K562 (cell line): Measurements from ENCODE around the gene DHRS12. TPM values are rescaled to one million over a fixed set of nuclear protein-coding genes. Genes with fewer than 3 reads are reported as not detected.

ENCODE experiments used
- ATAC-seq: fragments of 200-7000 bp; cut with Tn5 transposase; 3 replicates; pipeline ENCODE4 v1.9.1; 2020; ENCODE audit warnings: moderate library complexity
- BruUV-seq: library from RNA; stranded (reverse); fragments of 400-500 nt; replicated peaks from 2 replicates; lab custom pipeline; 2021; lab: Mats Ljungman, UMichigan
- CTCF ChIA-PET: fragments of 300-600 bp; formaldehyde crosslinking; extraction: SDS; loops from one replicate; lab custom pipeline; 2021; ENCODE audit warnings: low intra/inter-chr PET ratio; lab: Yijun Ruan, JAX
- POLR2A ChIA-PET: fragments of 300-600, 350-650 bp; sonication (Branson Sonifier 250); formaldehyde crosslinking; extraction: SDS; loops from one replicate; lab custom pipeline; 2021; ENCODE audit warnings: antibody characterized with exemption, inconsistent platforms; lab: Yijun Ruan, JAX
- DNase-seq, 4 experiments: peaks; one replicate each; pipeline versions ENCODE4 v3.0.0 to v3.0.0-alpha.2; 2011 to 2018; ENCODE audit warnings: low spot score in 3 of 4, mixed read lengths in 3 of 4; ENCODE audit errors: extremely low read depth in 1 of 4
- FAIRE-seq: peaks from 2 replicates; lab custom pipeline; 2011; peaks lifted over from hg19 to GRCh38; lab: Jason Lieb, UNC
- H2AFZ ChIP-seq: 2 replicates; pipeline ENCODE4 v1.6.0; 2011; ENCODE audit warnings: low read depth, low read length, control low read depth, inconsistent platforms
- H3K27ac ChIP-seq: fragments of 200-600 bp; 3 replicates; pipeline ENCODE4 v1.8.0; 2011; ENCODE audit warnings: low read depth, mild to moderate bottlenecking, control low read depth, inconsistent platforms, low read length, moderate library complexity, mixed read lengths; ENCODE audit errors: extremely low read depth
- H3K27me3 ChIP-seq, 2 experiments: fragments of 300-600 bp in 1 of 2; 2 replicates in 1 of 2; 3 replicates in 1 of 2; pipeline versions ENCODE4 v1.6.0 to v1.8.0; 2011; ENCODE audit warnings: inconsistent platforms in 2 of 2, low read length in 2 of 2, mild to moderate bottlenecking in 1 of 2, mixed read lengths in 1 of 2, moderate library complexity in 1 of 2; ENCODE audit not compliant: control insufficient read depth in 2 of 2, insufficient read depth in 2 of 2
- H3K36me3 ChIP-seq: fragments of 300-600 bp; 3 replicates; pipeline ENCODE4 v1.8.0; 2011; ENCODE audit warnings: mild to moderate bottlenecking, low read length, inconsistent platforms; ENCODE audit not compliant: control insufficient read depth, insufficient read depth
- H3K4me1 ChIP-seq, 2 experiments: fragments of 200-600 bp in 1 of 2; replicated peaks in 1 of 2; 2 replicates in 1 of 2; 3 replicates in 1 of 2; pipeline versions ENCODE4 v1.5.1 to v1.8.0; 2011; ENCODE audit warnings: inconsistent platforms in 2 of 2, low read length in 2 of 2, mild to moderate bottlenecking in 1 of 2, mixed read lengths in 1 of 2, moderate library complexity in 1 of 2; ENCODE audit not compliant: control insufficient read depth in 2 of 2, insufficient read depth in 2 of 2
- H3K4me2 ChIP-seq: 2 replicates; pipeline ENCODE4 v1.6.1; 2011; ENCODE audit warnings: low read length, control low read depth, inconsistent platforms, mixed read lengths; ENCODE audit not compliant: insufficient read depth
- H3K4me3 ChIP-seq: fragments of 200-600 bp; sonication (generic), shearing (Covaris generic); 2 replicates; pipeline ENCODE4 v1.5.1; 2016; ENCODE audit warnings: control low read depth, inconsistent platforms
- H3K79me2 ChIP-seq: fragments of 200-600 bp; 3 replicates; pipeline ENCODE4 v1.8.0; 2011; ENCODE audit warnings: low read length, inconsistent platforms; ENCODE audit not compliant: control insufficient read depth, insufficient read depth
- H3K9ac ChIP-seq, 2 experiments: 2 replicates each; pipeline versions ENCODE4 v1.6.0 to v1.6.1; 2011; ENCODE audit warnings: low read depth in 2 of 2, low read length in 2 of 2, control low read depth in 1 of 2, inconsistent platforms in 1 of 2, mild to moderate bottlenecking in 1 of 2, mixed read lengths in 1 of 2; ENCODE audit not compliant: insufficient read depth in 1 of 2
- H3K9me1 ChIP-seq: one replicate; pipeline ENCODE4 v1.6.0; 2011; ENCODE audit warnings: inconsistent platforms, mild to moderate bottlenecking, low read length, moderate library complexity; ENCODE audit not compliant: control insufficient read depth, insufficient read depth
- H3K9me3 ChIP-seq: replicated peaks from 2 replicates; pipeline ENCODE4 v1.5.1; 2011; ENCODE audit warnings: low read depth, low read length, inconsistent platforms; ENCODE audit not compliant: control insufficient read depth, insufficient read depth
- H4K20me1 ChIP-seq: replicated peaks from 2 replicates; pipeline ENCODE4 v1.6.1; 2011; ENCODE audit warnings: low read length, inconsistent platforms, mixed read lengths; ENCODE audit not compliant: control insufficient read depth, insufficient read depth
- IRF1 ChIP-seq: sonication (generic); formaldehyde crosslinking; IDR thresholded peaks from 2 replicates; pipeline ENCODE4 v1.8.0; 2022; ENCODE audit warnings: missing genetic modification reagents, mild to moderate bottlenecking, borderline replicate concordance
- KLF13 ChIP-seq: fragments of 450-650 bp; IDR thresholded peaks from 2 replicates; pipeline ENCODE4 v1.6.1; 2016; ENCODE audit warnings: missing genetic modification characterization, low read depth, mild to moderate bottlenecking, missing compliant biosample characterization, moderate library complexity, borderline replicate concordance
- NCOA1 ChIP-seq: fragments of 450-650 bp; IDR thresholded peaks from 2 replicates; pipeline ENCODE4 v1.6.1; 2016; ENCODE audit warnings: low read depth
- POU5F1 ChIP-seq: fragments of 150-350 bp; IDR thresholded peaks from 2 replicates; pipeline ENCODE4 v1.6.1; 2014; ENCODE audit warnings: borderline replicate concordance, low read length, low read depth, mild to moderate bottlenecking; ENCODE audit not compliant: partially characterized antibody
- RBM25 ChIP-seq: fragments of 200-400 bp; formaldehyde crosslinking; IDR thresholded peaks from 2 replicates; pipeline ENCODE4 v1.6.1; 2018; ENCODE audit warnings: low read length, low read depth, moderate library complexity; ENCODE audit not compliant: severe bottlenecking
- SETDB1 ChIP-seq: IDR thresholded peaks from one replicate; pipeline ENCODE4 v1.6.1; 2012; ENCODE audit warnings: low read length, control low read depth, inconsistent platforms
- SMARCB1 ChIP-seq: IDR thresholded peaks from 2 replicates; pipeline ENCODE4 v1.6.1; 2011; ENCODE audit warnings: improper control_type of control experiment, low read depth; ENCODE audit not compliant: insufficient read length
- SPI1 ChIP-seq: IDR thresholded peaks from 2 replicates; pipeline ENCODE4 v1.6.1; 2011; ENCODE audit warnings: low read depth, low read length, control low read depth, borderline replicate concordance
- ZNF589 ChIP-seq: fragments of 200-800 bp; sonication (Bioruptor generic); IDR thresholded peaks from 2 replicates; pipeline ENCODE4 v1.6.1; 2016; ENCODE audit warnings: low read depth, missing genetic modification characterization, missing compliant biosample characterization
- ZNF717 ChIP-seq: fragments of 250-450 bp; sonication (Bioruptor Pico); IDR thresholded peaks from 2 replicates; pipeline ENCODE4 v1.5.0; 2021
- ZNF764 ChIP-seq: fragments of 250-450 bp; sonication (Bioruptor Pico); IDR thresholded peaks from 2 replicates; pipeline ENCODE4 v1.4.0; 2020; ENCODE audit warnings: low read depth, mild to moderate bottlenecking, moderate library complexity
- ZNF79 ChIP-seq: fragments of 250-450 bp; sonication (Bioruptor Pico); IDR thresholded peaks from 2 replicates; pipeline ENCODE4 v1.4.0; 2020; ENCODE audit warnings: low read depth, mild to moderate bottlenecking, moderate library complexity
- ZZZ3 ChIP-seq: fragments of 450-650 bp; IDR thresholded peaks from 2 replicates; pipeline ENCODE4 v1.6.1; 2016; ENCODE audit warnings: antibody characterized with exemption, mild to moderate bottlenecking, moderate library complexity
- WGBS: fragments of 100-300 bp; shearing (Covaris generic); methylation state at CpG from one replicate; pipeline ENCODE4 v1.1.6; 2016; ENCODE audit warnings: low coverage, mixed read lengths; ENCODE audit not compliant: insufficient coverage; ENCODE audit errors: missing lambda C conversion rate; 5-methylcytosine and 5-hydroxymethylcytosine counted together
- in situ Hi-C: fragments of 300-500 bp; cut with MboI; formaldehyde crosslinking; loops from 4 replicates; pipeline ENCODE4 v1.15.0; 2018; ENCODE audit warnings: inconsistent platforms, mixed read lengths
- intact Hi-C: fragments of 100-400 bp; cut with micrococcal nuclease; formaldehyde crosslinking; loops from 2 replicates; pipeline ENCODE4 v1.14.2; 2022
- polyA plus RNA-seq, 8 experiments: library from polyadenylated mRNA; depleted of rRNA in 4 of 8; stranded (reverse) in 5 of 8; unstranded in 3 of 8; fragments of >200 nt; fragmentation: Nextera tagmentation in 2 of 8; fragmentation: Illumina TruSeq in 1 of 8; extraction: Ambion mirVana in 2 of 8; extraction: Trizol in 1 of 8; gene quantifications; 2 replicates each; pipeline versions ENCODE4 v1.2.1 to v1.2.3, GENCODE V29; 2011 to 2014; ENCODE audit warnings: inconsistent platforms in 1 of 8, missing spikeins in 1 of 8
- total RNA-seq, 7 experiments: library from RNA; depleted of rRNA in 6 of 7; stranded (reverse); fragments of >200 nt in 6 of 7; fragmentation: Illumina TruSeq in 2 of 7; extraction: Trizol in 2 of 7; gene quantifications; 2 replicates each; pipeline versions ENCODE4 v1.2.1 to v1.2.3, GENCODE V29; 2011 to 2021; ENCODE audit warnings: low replicate concordance in 1 of 7
- TF ChIP-seq, protein P1 (sequence below): IDR thresholded peaks from 2 replicates; pipeline ENCODE4 v1.6.1; 2012; ENCODE audit warnings: low read depth, low read length, improper control_type of control experiment, borderline replicate concordance
- TF ChIP-seq, protein P2 (sequence below): sonication (generic); IDR thresholded peaks from 2 replicates; pipeline ENCODE4 v1.6.1; 2016

Gene DHRS12
- total and polyA plus RNA-seq, 9 of the 15 experiments (the other 6 are each of a cell fraction or from before 2014, with no cell fraction given) = 0.62 to 2.7 (median 0.98) TPM

- TF ChIP-seq ZZZ3 = no peak
These were observed 45.5 kb upstream of the DHRS12 start (continued) for GRCh38 chr13:51849145-51850101.

DNA sequence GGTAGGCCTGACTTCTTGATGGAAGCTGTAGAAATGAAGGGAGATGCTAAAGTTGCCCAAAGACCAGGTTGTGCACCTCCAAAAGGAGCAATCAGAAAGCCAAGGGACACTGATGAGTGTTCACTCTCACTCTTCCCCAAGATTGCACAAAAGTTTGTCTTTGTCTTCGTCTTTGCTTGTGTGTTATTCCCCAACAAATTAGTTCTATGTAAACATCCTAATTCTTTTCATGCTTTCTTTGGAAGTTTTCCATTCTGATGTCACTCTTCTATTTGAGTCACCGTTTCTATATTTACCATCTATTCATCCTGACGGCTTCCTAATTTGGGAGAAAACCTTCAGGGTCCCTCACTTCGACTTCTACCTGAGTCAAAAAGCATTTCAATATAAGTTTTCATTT is 44.7 kb upstream of the DHRS12 start:
- intact Hi-C loops = loop anchor here (1.0 to 5.0 kb wide), 2 partner anchors 33 to 279 kb away; partner anchors contain the start of gene NEK5
- FAIRE-seq (no peak), ATAC-seq (no peak), DNase-seq (no peak)
- in situ Hi-C loops = no loop called here
- H4K20me1 ChIP-seq = no peaks in the 10 kb centered on the region
- H3K79me2 ChIP-seq = no peaks in the 10 kb centered on the region
- no peak overlapping the region for H3K9ac ChIP-seq
- ChIA-PET CTCF (no interaction called here), POLR2A (no interaction called here)
- H3K9me1 ChIP-seq = no peaks in the 10 kb centered on the region
- H3K4me2 ChIP-seq = no peak overlapping the region
- no TSS peak for BruUV-seq
- no peaks in the 10 kb centered on the region for H3K9me3 ChIP-seq
- no peaks in the 10 kb centered on the region for H3K27me3 ChIP-seq
- 35% methylated on average over 4 of the region's 4 CpGs for WGBS
- no peak overlapping the region for H3K27ac ChIP-seq
- no peaks in the 10 kb centered on the region for H3K36me3 ChIP-seq
- H3K4me1 ChIP-seq = peaks cover 0 to 6% of the 10 kb centered on the region in 2 experiments; a peak in 3 of 5 replicates
- no peak overlapping the region for H3K4me3 ChIP-seq
- no peak overlapping the region for H2AFZ ChIP-seq
- TF ChIP-seq ZNF764 (CRISPR knock-in tag) = no peak
- TF ChIP-seq IRF1 = no peak
- TF ChIP-seq ZNF717 (CRISPR knock-in tag) = no peak
- no peak for TF ChIP-seq SPI1
- TF ChIP-seq ZNF589 (CRISPR knock-in tag) = no peak
- no peak for TF ChIP-seq SMARCB1
- no peak for TF ChIP-seq SETDB1
- TF ChIP-seq KLF13 (tag) = no peak
- no peak for TF ChIP-seq NCOA1
- TF ChIP-seq POU5F1 = no peak
- TF ChIP-seq, protein P1, sequence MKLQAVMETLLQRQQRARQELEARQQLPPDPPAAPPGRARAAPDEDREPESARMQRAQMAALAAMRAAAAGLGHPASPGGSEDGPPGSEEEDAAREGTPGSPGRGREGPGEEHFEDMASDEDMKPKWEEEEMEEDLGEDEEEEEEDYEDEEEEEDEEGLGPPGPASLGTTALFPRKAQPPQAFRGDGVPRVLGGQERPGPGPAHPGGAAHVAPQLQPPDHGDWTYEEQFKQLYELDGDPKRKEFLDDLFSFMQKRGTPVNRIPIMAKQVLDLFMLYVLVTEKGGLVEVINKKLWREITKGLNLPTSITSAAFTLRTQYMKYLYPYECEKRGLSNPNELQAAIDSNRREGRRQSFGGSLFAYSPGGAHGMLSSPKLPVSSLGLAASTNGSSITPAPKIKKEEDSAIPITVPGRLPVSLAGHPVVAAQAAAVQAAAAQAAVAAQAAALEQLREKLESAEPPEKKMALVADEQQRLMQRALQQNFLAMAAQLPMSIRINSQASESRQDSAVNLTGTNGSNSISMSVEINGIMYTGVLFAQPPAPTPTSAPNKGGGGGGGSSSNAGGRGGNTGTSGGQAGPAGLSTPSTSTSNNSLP = no peak
- TF ChIP-seq, protein P2, sequence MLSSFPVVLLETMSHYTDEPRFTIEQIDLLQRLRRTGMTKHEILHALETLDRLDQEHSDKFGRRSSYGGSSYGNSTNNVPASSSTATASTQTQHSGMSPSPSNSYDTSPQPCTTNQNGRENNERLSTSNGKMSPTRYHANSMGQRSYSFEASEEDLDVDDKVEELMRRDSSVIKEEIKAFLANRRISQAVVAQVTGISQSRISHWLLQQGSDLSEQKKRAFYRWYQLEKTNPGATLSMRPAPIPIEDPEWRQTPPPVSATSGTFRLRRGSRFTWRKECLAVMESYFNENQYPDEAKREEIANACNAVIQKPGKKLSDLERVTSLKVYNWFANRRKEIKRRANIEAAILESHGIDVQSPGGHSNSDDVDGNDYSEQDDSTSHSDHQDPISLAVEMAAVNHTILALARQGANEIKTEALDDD = no peak
- TF ChIP-seq ZNF79 (CRISPR knock-in tag) = no peak
- TF ChIP-seq RBM25 = no peak
